ENCODE data around the gene FUCA1.
"Not testable (repeated sequence)": the region's sequence is repeated elsewhere in the genome, so short reads cannot be mapped to it uniquely, and the experiment has no call there.

The FUCA1 gene

GRCh38 chr1:23837908-23838307 is 30.2 kb downstream of the FUCA1 start:
- DNase-seq (ENCODE audit: low spot score): no peak

- no peak for DNase-seq (ENCODE audit: low spot score)
These were observed 32.1 kb downstream of the FUCA1 start for GRCh38 chr1:23836037-23836436.

GRCh38 chr1:23834156-23834555 is 33.9 kb downstream of the FUCA1 start:
- DNase-seq (ENCODE audit: low spot score): not testable (repeated sequence)

- DNase-seq (ENCODE audit: low spot score): no peak
These were observed 40.4 kb downstream of the FUCA1 start for GRCh38 chr1:23827717-23828116.

GRCh38 chr1:23826590-23826989 is 41.5 kb downstream of the FUCA1 start:
- DNase-seq (ENCODE audit: low spot score): not testable (repeated sequence)

GRCh38 chr1:23825762-23826522 is 42.1 kb downstream of the FUCA1 start:
- no peak for DNase-seq (ENCODE audit: low spot score)

GRCh38 chr1:23825076-23825761 is 42.9 kb downstream of the FUCA1 start, which contains the start of gene HMGCL:
HMGCL (minus strand) TSS chr1:23825429; CDS start chr1:23825415, 14 bp downstream.
- peak; percentile 96 for DNase-seq (ENCODE audit: low spot score)

- no peak for DNase-seq (ENCODE audit: low spot score)
These were observed 43.4 kb downstream of the FUCA1 start for GRCh38 chr1:23824711-23825075.

GRCh38 chr1:23823767-23824166 is 44.3 kb downstream of the FUCA1 start:
- DNase-seq (ENCODE audit: low spot score): no peak

GRCh38 chr1:23817633-23818032 is 50.5 kb downstream of the FUCA1 start:
- DNase-seq (ENCODE audit: low spot score): no peak

GRCh38 chr1:23816906-23817305 is 51.2 kb downstream of the FUCA1 start:
- no peak for DNase-seq (ENCODE audit: low spot score)

- DNase-seq (ENCODE audit: low spot score): no peak
These were observed 51.7 kb downstream of the FUCA1 start for GRCh38 chr1:23816361-23816760.

GRCh38 chr1:23814016-23814415 is 54.1 kb downstream of the FUCA1 start:
- DNase-seq (ENCODE audit: low spot score): no peak

- DNase-seq (ENCODE audit: low spot score): peak; percentile 57
These were observed 57.1 kb downstream of the FUCA1 start for GRCh38 chr1:23810818-23811540.

- peak; percentile 84 for DNase-seq (ENCODE audit: low spot score)
These were observed 58.3 kb downstream of the FUCA1 start for GRCh38 chr1:23809751-23810171.

GRCh38 chr1:23807453-23807852 is 60.6 kb downstream of the FUCA1 start:
- no peak for DNase-seq (ENCODE audit: low spot score)

- no peak for DNase-seq (ENCODE audit: low spot score)
These were observed 61.8 kb downstream of the FUCA1 start for GRCh38 chr1:23806280-23806679.

- DNase-seq (ENCODE audit: low spot score): no peak
These were observed 63.1 kb downstream of the FUCA1 start for GRCh38 chr1:23805025-23805424.

GRCh38 chr1:23804183-23804835 is 63.8 kb downstream of the FUCA1 start:
- DNase-seq (ENCODE audit: low spot score): no peak

GRCh38 chr1:23803674-23804073 is 64.4 kb downstream of the FUCA1 start:
- no peak for DNase-seq (ENCODE audit: low spot score)

- DNase-seq (ENCODE audit: low spot score): not testable (repeated sequence)
These were observed 65.2 kb downstream of the FUCA1 start for GRCh38 chr1:23802809-23803342.

GRCh38 chr1:23801876-23802275 is 66.2 kb downstream of the FUCA1 start:
- no peak for DNase-seq (ENCODE audit: low spot score)
